22Rv1 (cell line): ENCODE data around the gene USP3.
"Not testable (repeated sequence)": the region's sequence is repeated elsewhere in the genome, so short reads cannot be mapped to it uniquely, and the experiment has no call there.

Source experiments
- ZFX ChIP-seq: fragments of 450-650 bp; IDR thresholded peaks from 2 replicates; pipeline ENCODE4 v1.6.1; 2017; ENCODE audit warnings: antibody characterized with exemption, borderline replicate concordance
- TF ChIP-seq, protein P1 (sequence below): fragments of 450-650 bp; IDR thresholded peaks from 2 replicates; pipeline ENCODE4 v1.5.1; 2017; ENCODE audit warnings: mild to moderate bottlenecking

DNA sequence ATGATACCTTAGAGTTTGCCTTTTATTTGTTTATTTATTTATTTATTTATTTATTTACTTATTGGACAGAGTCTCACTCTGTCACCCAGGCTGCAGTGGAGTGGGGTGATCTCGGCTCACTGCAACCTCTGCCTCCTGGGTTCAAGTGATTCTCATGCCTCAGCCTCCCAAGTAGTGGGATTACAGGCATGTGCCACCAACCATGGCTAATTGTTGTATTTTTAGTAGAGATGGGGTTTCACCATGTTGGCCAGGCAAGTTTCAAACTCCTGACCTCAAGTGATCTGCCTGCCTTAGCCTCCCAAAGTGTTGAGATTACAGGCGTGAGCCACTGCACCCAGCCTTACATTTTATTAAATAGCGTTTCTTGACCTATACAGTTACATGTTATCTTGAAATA is 30.5 kb downstream of the USP3 start:
- TF ChIP-seq, protein P1, sequence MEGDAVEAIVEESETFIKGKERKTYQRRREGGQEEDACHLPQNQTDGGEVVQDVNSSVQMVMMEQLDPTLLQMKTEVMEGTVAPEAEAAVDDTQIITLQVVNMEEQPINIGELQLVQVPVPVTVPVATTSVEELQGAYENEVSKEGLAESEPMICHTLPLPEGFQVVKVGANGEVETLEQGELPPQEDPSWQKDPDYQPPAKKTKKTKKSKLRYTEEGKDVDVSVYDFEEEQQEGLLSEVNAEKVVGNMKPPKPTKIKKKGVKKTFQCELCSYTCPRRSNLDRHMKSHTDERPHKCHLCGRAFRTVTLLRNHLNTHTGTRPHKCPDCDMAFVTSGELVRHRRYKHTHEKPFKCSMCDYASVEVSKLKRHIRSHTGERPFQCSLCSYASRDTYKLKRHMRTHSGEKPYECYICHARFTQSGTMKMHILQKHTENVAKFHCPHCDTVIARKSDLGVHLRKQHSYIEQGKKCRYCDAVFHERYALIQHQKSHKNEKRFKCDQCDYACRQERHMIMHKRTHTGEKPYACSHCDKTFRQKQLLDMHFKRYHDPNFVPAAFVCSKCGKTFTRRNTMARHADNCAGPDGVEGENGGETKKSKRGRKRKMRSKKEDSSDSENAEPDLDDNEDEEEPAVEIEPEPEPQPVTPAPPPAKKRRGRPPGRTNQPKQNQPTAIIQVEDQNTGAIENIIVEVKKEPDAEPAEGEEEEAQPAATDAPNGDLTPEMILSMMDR: not testable (repeated sequence)
- TF ChIP-seq ZFX: not testable (repeated sequence)
